SU-DHL-6 (cell line): ENCODE results near the gene CGB2.

Experiments used
- EZH2phosphoT487 ChIP-seq: fragments of 200-600 bp; sonication (generic), shearing (Covaris generic); conservative IDR thresholded peaks from 2 replicates; pipeline ENCODE4 v1.6.1; 2018; ENCODE audit warnings: mild to moderate bottlenecking, antibody characterized with exemption, low read length, moderate library complexity, mixed read lengths
- TF ChIP-seq, protein P1 (sequence below): fragments of 200-600 bp; sonication (generic); IDR thresholded peaks from one replicate; pipeline ENCODE4 v1.5.1; 2017; ENCODE audit warnings: antibody characterized with exemption, mild to moderate bottlenecking, low read length, moderate library complexity; ENCODE audit not compliant: insufficient read depth, poor library complexity, severe bottlenecking

DNA sequence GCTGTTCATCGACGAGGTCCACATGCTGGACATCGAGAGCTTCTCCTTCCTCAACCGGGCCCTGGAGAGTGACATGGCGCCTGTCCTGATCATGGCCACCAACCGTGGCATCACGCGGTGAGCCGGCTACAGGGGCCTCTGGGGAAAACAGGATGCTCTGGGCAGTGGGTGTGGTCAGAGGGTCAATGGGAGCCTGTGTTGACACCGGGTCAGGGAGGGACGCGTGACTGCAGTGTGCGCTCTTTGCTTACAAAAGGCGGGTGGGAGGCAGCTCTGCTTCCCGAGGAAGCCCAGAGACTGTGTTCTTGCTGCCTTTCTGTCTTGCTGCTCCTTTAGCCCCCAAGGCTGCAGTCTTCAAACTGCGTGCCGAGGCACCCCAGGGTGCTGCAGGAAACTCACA is 20.5 kb upstream of the CGB2 start:
- TF ChIP-seq, protein P1, sequence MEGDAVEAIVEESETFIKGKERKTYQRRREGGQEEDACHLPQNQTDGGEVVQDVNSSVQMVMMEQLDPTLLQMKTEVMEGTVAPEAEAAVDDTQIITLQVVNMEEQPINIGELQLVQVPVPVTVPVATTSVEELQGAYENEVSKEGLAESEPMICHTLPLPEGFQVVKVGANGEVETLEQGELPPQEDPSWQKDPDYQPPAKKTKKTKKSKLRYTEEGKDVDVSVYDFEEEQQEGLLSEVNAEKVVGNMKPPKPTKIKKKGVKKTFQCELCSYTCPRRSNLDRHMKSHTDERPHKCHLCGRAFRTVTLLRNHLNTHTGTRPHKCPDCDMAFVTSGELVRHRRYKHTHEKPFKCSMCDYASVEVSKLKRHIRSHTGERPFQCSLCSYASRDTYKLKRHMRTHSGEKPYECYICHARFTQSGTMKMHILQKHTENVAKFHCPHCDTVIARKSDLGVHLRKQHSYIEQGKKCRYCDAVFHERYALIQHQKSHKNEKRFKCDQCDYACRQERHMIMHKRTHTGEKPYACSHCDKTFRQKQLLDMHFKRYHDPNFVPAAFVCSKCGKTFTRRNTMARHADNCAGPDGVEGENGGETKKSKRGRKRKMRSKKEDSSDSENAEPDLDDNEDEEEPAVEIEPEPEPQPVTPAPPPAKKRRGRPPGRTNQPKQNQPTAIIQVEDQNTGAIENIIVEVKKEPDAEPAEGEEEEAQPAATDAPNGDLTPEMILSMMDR = no peak
- no peak for TF ChIP-seq EZH2phosphoT487
